HepG2 (cell line): ENCODE measurements around the gene ALK. TPM values are rescaled to one million over a fixed set of nuclear protein-coding genes. Genes with fewer than 3 reads are reported as not detected.
A peak's percentile ranks its signal among the peaks of the same experiment; 100 is the strongest.
"Not testable (repeated sequence)": the region's sequence is repeated elsewhere in the genome, so short reads cannot be mapped to it uniquely, and the experiment has no call there.

ENCODE experiments used
- ATAC-seq: fragments of 200-7000 bp; cut with Tn5 transposase; 3 replicates; pipeline ENCODE4 v1.9.1; 2020; ENCODE audit warnings: mild to moderate bottlenecking, moderate library complexity
- BruUV-seq: library from RNA; stranded (reverse); fragments of 400-500 nt; replicated peaks from 2 replicates; lab custom pipeline; 2021; lab: Mats Ljungman, UMichigan
- CTCF ChIA-PET: fragments of 300-600 bp; formaldehyde crosslinking; extraction: SDS; loops from one replicate; lab custom pipeline; 2021; ENCODE audit warnings: low total read pairs, inconsistent platforms, low intra/inter-chr PET ratio; lab: Yijun Ruan, JAX
- POLR2A ChIA-PET: fragments of 350-600 bp; sonication (Branson Sonifier 250); formaldehyde crosslinking; loops from one replicate; lab custom pipeline; 2020; ENCODE audit warnings: antibody characterized with exemption, inconsistent platforms; lab: Yijun Ruan, JAX
- DNase-seq: peaks from one replicate; pipeline ENCODE4 v3.0.0-alpha.2; 2015; ENCODE audit warnings: low spot score
- FAIRE-seq: peaks from 3 replicates; lab custom pipeline; 2011; peaks lifted over from hg19 to GRCh38; lab: Jason Lieb, UNC
- H2AFZ ChIP-seq: one replicate; pipeline ENCODE4 v1.6.1; 2011; ENCODE audit warnings: low read length, inconsistent platforms
- H3K27ac ChIP-seq: fragments of 300-600 bp; 3 replicates; pipeline ENCODE4 v1.8.0; 2011; ENCODE audit warnings: mixed run types, mild to moderate bottlenecking, mixed read lengths, low read length, inconsistent platforms; ENCODE audit not compliant: insufficient read depth; ENCODE audit errors: extremely low read length
- H3K27me3 ChIP-seq, 2 experiments: fragments of 200-600 bp in 1 of 2; 2 replicates in 1 of 2; 3 replicates in 1 of 2; pipeline versions ENCODE4 v1.6.0 to v1.8.0; 2011; ENCODE audit warnings: low read length in 2 of 2, mild to moderate bottlenecking in 2 of 2, moderate library complexity in 2 of 2, inconsistent platforms in 1 of 2; ENCODE audit not compliant: insufficient read depth in 2 of 2, control insufficient read depth in 1 of 2
- H3K36me3 ChIP-seq, 2 experiments: fragments of 200-600 bp in 1 of 2; replicated peaks in 1 of 2; 2 replicates in 1 of 2; 3 replicates in 1 of 2; pipeline versions ENCODE4 v1.5.1 to v1.8.0; 2011; ENCODE audit warnings: low read length in 2 of 2, inconsistent platforms in 1 of 2; ENCODE audit not compliant: insufficient read depth in 2 of 2, control insufficient read depth in 1 of 2
- H3K4me1 ChIP-seq: 2 replicates; pipeline ENCODE4 v1.5.1; 2012; ENCODE audit warnings: low read length, inconsistent platforms; ENCODE audit not compliant: insufficient read depth
- H3K4me2 ChIP-seq: 2 replicates; pipeline ENCODE4 v1.6.0; 2011; ENCODE audit warnings: low read depth, low read length, inconsistent platforms
- H3K4me3 ChIP-seq, 3 experiments: fragments of 200-600 bp in 1 of 3; sonication (generic), shearing (Covaris generic) in 1 of 3; replicated peaks in 1 of 3; 2 replicates each; pipeline ENCODE4 v1.5.1; 2011 to 2016; ENCODE audit warnings: low read length in 3 of 3, inconsistent platforms in 2 of 3, low read depth in 2 of 3, mild to moderate bottlenecking in 2 of 3, control low read depth in 1 of 3, mixed read lengths in 1 of 3; ENCODE audit not compliant: insufficient read depth in 1 of 3
- H3K79me2 ChIP-seq: one replicate; pipeline ENCODE4 v1.6.1; 2011; ENCODE audit warnings: low read length, inconsistent platforms; ENCODE audit not compliant: insufficient read depth
- H3K9ac ChIP-seq: 2 replicates; pipeline ENCODE4 v1.6.0; 2011; ENCODE audit warnings: mild to moderate bottlenecking, low read depth, low read length, inconsistent platforms; ENCODE audit not compliant: insufficient read depth
- H3K9me3 ChIP-seq: 2 replicates; pipeline ENCODE4 v1.5.1; 2012; ENCODE audit warnings: mild to moderate bottlenecking, low read length
- H4K20me1 ChIP-seq: 2 replicates; pipeline ENCODE4 v1.6.0; 2011; ENCODE audit warnings: inconsistent platforms, mild to moderate bottlenecking, low read length, moderate library complexity; ENCODE audit not compliant: insufficient read depth
- CTCF ChIP-seq: sonication (generic); formaldehyde crosslinking; IDR thresholded peaks from 2 replicates; pipeline ENCODE4 v1.5.0; 2020; ENCODE audit warnings: mild to moderate bottlenecking, missing genetic modification reagents, moderate library complexity
- GATA4 ChIP-seq: sonication (generic); IDR thresholded peaks from 2 replicates; pipeline ENCODE4 v1.6.1; 2016; ENCODE audit warnings: antibody characterized with exemption, low read depth, borderline replicate concordance
- NFKB2 ChIP-seq: sonication (generic); formaldehyde crosslinking; IDR thresholded peaks from 2 replicates; pipeline ENCODE4 v1.4.0; 2020; ENCODE audit warnings: missing genetic modification reagents, borderline replicate concordance
- SNRNP70 ChIP-seq: fragments of 200-400 bp; formaldehyde crosslinking; IDR thresholded peaks from 2 replicates; pipeline ENCODE4 v1.6.1; 2017; ENCODE audit warnings: mild to moderate bottlenecking, low read depth, low read length, moderate library complexity
- ZNF816 ChIP-seq: sonication (generic); formaldehyde crosslinking; IDR thresholded peaks from 2 replicates; pipeline ENCODE4 v1.8.0; 2022; ENCODE audit warnings: missing genetic modification reagents, mild to moderate bottlenecking, borderline replicate concordance
- WGBS: methylation state at CpG from one replicate; pipeline ENCODE4 v1.1.6; 2017; ENCODE audit warnings: low lambda C conversion rate; 5-methylcytosine and 5-hydroxymethylcytosine counted together
- in situ Hi-C: cut with HindIII; loops from 2 replicates; pipeline ENCODE4 v1.10.0; 2017; ENCODE audit warnings: low pct_unique_long_range_greater_than_20kb; ENCODE audit not compliant: extremely low pct_ligation_motif_present
- intact Hi-C: fragments of 100-400 bp; cut with micrococcal nuclease; formaldehyde crosslinking; loops from one replicate; pipeline ENCODE4 v1.10.0; 2022; ENCODE audit not compliant: unreplicated experiment
- polyA plus RNA-seq, 8 experiments: library from polyadenylated mRNA; depleted of rRNA in 3 of 8; stranded (reverse) in 7 of 8; unstranded in 1 of 8; fragments of >200 nt; fragmentation: Illumina TruSeq in 4 of 8; extraction: Trizol in 4 of 8; gene quantifications; 2 replicates each; pipeline versions ENCODE4 v1.2.1 to v1.2.3, GENCODE V29; 2011 to 2016; ENCODE audit warnings: low read depth in 4 of 8, missing spikeins in 1 of 8, mixed read lengths in 1 of 8; ENCODE audit not compliant: insufficient read depth in 1 of 8
- total RNA-seq, 5 experiments: library from RNA; depleted of rRNA; stranded (reverse); fragments of >200 nt; fragmentation: Illumina TruSeq; extraction: Trizol; gene quantifications; 2 replicates each; pipeline ENCODE4 v1.2.3, GENCODE V29; 2016; ENCODE audit warnings: low read depth in 1 of 5

ALK gene
- total and polyA plus RNA-seq, 2 of the 13 experiments (the other 11 are each of a cell fraction or from before 2014, with no cell fraction given): not detected

- TF ChIP-seq SNRNP70: no peak
- no peak for TF ChIP-seq ZNF816 (CRISPR knock-in tag)
- TF ChIP-seq GATA4: no peak
- no peak for TF ChIP-seq NFKB2 (CRISPR knock-in tag)
Observed at GRCh38 chr2:29829841-29830240, 91.5 kb downstream of the ALK start (continued).

GRCh38 chr2:29824145-29824544 is 97.2 kb downstream of the ALK start:
- BruUV-seq, CTCF ChIA-PET: not testable (repeated sequence)
- no CpG with 5 or more reads among the region's 1 CpG for WGBS

More at GRCh38 chr2:29824145-29824544, 97.2 kb downstream of the ALK start:
- FAIRE-seq, H3K27me3 ChIP-seq, H3K9me3 ChIP-seq, H4K20me1 ChIP-seq, H3K36me3 ChIP-seq, POLR2A ChIA-PET, H3K79me2 ChIP-seq, in situ Hi-C loops, H3K9ac ChIP-seq, H3K27ac ChIP-seq, H2AFZ ChIP-seq, ATAC-seq, intact Hi-C loops, H3K4me3 ChIP-seq, H3K4me2 ChIP-seq, H3K4me1 ChIP-seq, DNase-seq: not testable (repeated sequence)
- peak; percentile 19; the same call in 1 of the 2 replicates for TF ChIP-seq CTCF (CRISPR knock-in tag)
